DMS53 treated with DMSO at 0.1 percent for 48 hours (cell line): ENCODE results near the gene KCNH1.

Experiments
- DNase-seq: peaks from one replicate; lab custom pipeline; 2025; ENCODE audit not compliant: unreplicated experiment; lab: John Stamatoyannopoulos, UW

The KCNH1 gene

GRCh38 chr1:210815641-210816550 is 318.1 kb downstream of the KCNH1 start:
- DNase-seq = no peak

GRCh38 chr1:210814382-210815123 is 319.4 kb downstream of the KCNH1 start:
- DNase-seq = no peak

DNA sequence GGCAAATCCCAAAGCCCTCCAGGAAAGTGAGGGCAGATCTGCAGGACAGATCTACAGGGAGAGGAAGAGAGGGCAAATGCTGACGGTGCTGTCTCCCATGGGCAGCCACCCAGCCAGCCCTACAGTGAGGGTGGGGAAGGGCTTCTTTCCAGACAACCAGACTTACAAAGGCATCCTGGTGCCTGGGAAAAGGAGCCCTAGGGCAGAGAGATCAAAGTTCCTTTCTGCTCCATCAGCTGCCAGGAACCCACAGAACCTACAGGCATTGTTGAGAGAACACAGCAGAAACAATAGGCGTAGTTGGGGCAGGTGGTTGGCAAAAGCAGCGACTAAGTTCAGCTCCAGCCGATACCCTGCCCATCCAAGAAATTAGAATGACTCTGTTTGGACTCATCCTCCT is 332.4 kb downstream of the KCNH1 start:
- DNase-seq = no peak

DNA sequence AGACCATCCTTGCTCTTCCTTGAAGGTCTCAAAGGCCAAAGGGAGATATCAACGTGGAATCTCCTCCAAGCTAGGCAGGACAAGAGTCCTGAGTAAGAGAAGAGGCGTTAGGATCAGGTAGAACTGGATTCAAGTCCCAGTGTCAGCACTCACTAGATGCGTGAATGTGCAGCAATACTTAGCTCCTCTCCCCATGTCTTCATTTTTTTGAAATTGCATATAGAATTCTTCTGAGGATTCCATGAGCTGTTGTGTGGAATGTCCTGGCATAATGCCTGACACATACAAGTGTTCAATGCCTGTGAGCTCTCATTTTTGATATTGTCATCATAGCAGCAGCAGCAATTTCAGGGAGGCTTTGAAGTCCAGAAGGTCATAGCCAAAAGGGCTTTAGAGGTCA is 333.2 kb downstream of the KCNH1 start:
- no peak for DNase-seq

DNA sequence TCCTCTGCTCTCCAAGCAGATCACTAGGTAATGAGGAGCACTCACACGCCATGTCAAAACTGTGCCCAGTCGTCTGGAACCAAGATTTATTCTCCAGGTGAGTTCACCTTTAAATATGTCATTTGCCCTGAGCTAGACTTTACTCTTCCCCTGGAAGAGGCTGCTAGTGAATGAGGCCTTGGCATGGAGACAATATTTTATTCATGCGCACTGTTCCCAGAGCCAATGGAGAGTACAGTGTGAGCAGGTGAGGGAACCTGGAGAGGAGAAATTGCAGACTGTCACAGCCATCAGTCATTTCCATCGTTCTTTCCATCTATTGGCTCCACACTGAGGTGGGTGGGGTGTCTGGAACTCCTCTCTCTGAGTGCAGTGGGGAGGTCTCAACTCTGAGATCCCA is 333.6 kb downstream of the KCNH1 start:
- DNase-seq = no peak

DNA sequence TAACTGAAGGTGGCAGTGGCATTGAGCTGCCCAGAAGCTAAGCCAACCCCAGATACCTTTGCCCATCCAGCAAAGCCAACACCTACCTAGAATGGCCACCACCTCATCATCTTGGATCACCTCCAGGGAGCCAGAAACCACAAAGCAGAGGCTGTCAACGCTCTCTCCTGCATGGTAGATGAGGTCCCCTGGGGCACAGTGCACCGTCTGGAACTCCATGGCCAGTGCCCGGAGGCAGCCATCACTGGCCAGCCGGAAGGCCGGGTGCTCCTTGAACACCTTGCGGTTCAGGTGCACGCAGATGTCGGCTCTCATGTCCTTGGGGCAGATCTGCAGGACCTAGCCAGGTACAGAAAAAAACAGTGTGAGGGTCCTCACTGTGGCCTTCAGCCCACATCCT is 336.5 kb downstream of the KCNH1 start:
- DNase-seq = no peak

GRCh38 chr1:210796421-210796820 is 337.5 kb downstream of the KCNH1 start:
- DNase-seq = no peak

GRCh38 chr1:210794445-210794844 is 339.5 kb downstream of the KCNH1 start:
- no peak for DNase-seq

DNA sequence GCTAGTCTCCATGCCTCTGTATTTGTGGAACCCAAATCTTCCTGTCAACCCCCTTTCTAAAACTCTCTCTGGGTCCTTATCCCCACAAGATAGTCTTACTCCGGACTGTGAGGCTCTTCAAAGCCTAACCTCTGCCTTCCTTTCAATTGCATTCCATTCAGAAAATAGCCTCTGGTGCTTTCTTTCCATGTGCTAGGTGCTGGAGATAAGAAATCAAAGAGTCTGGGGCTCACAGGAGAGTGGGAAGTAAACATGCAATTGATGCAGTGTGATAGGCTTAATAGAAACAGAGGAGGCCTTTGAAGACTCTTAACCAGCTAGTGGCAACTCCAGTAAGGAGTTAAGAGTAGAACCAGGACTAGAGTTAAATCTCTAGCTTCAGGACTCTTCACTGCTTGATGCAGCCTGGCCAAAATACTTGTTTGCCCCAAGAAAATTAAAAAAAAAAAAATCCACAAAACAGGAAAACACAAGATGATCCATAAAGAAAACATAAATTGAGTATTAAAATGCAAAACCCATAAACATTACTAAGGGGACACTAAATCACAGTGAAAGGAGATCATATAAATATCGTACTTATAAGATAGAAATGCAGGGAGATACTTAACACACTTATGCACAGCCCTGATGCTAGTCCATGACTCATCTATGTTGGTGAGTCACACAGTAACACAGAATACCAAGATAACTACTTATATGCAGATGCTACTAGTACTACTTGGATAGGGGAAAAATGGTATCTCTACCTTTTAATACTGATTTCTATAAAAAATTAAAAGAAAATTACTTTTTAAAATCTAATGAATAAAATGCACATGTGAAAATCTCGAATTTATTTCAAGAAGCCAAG is 341.5 kb downstream of the KCNH1 start:
- peak; percentile 77 for DNase-seq

- DNase-seq = no peak
Observed at GRCh38 chr1:210790196-210790595, 343.8 kb downstream of the KCNH1 start.

- DNase-seq = no peak
Observed at GRCh38 chr1:210787800-210788199, 346.1 kb downstream of the KCNH1 start.

DNA sequence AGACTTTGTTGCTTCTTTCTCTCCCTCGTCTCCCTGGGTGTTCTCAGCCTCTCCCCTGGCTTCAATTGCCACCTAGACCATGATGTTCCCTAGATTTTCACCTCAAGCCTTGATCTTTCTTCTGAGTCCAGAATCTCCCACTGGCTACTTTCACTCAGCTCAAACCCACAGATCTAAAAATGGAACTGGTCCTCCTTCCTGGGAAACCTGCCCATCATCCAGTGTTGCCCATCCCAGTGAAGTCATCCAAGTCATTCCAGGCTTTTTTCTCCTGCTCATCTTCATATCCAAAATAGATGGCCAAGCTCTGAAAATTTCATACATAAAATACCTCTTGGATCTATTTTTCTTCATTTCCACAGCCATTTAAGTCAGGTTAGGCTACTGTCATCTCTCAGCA is 347.4 kb downstream of the KCNH1 start:
- DNase-seq = no peak

GRCh38 chr1:210783925-210784324 is 350.0 kb downstream of the KCNH1 start:
- DNase-seq = no peak

GRCh38 chr1:210781652-210782051 is 352.3 kb downstream of the KCNH1 start:
- no peak for DNase-seq

- DNase-seq = no peak
Observed at GRCh38 chr1:210779269-210779668, 354.7 kb downstream of the KCNH1 start.

DNA sequence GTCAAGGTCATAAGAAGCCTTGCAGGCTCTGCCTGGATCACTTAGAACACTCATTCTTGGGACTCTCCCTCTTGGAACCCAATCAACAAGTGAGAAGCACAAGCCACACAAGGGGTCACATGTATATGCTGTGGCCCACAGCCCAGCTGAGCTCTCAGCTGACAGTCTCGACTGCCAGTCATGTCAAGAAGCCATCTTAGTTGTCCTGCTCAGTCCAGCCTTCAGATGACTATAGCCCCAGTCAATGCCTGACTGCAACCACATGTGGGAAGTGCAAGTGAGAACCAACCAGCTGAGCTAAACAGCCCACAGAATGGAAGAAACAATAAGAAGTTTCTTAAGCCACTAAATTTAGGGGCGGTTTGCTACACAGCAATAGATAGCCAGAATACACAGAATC is 356.0 kb downstream of the KCNH1 start:
- DNase-seq = no peak

- DNase-seq = no peak
Observed at GRCh38 chr1:210776712-210777111, 357.2 kb downstream of the KCNH1 start.

GRCh38 chr1:210775289-210775688 is 358.7 kb downstream of the KCNH1 start:
- no peak for DNase-seq

DNA sequence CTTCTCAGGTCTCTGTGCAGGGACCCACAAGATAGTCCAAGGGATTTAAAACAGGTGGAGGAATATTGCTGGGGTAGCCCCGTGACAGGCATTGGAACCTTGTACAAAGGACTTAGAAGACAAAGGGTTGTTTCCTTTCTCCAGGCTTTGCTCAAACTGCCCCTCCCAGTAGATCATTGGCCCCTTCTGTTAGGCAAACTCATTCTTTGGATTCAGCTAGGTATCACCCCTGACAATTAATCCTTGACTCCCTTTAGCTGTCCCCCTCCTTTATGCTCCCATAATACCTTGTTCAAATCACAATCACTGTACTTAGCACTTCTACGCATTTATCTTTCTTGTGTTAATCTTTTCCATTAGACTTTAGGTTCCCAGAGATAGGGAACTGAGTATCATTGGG is 360.5 kb downstream of the KCNH1 start:
- DNase-seq = no peak

DNA sequence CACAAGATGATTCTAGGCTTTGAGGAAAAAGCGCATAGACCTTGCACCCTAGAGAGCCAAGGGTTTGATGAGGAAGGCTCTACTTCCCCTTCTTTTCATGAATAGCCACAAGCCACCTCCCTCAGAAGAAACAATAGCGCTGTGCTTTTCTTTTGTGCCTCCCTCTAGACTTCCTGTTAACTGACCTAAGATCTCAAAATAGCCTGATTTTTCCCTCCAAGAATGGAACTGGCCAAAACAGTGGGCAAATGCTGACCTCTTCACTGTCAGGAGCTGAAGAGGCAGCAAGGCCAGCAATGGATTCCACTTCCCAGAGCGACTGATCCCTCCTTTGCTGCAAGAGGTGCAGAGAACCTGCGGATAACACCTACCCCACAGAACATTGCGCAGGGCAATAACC is 362.8 kb downstream of the KCNH1 start:
- DNase-seq = no peak

DNA sequence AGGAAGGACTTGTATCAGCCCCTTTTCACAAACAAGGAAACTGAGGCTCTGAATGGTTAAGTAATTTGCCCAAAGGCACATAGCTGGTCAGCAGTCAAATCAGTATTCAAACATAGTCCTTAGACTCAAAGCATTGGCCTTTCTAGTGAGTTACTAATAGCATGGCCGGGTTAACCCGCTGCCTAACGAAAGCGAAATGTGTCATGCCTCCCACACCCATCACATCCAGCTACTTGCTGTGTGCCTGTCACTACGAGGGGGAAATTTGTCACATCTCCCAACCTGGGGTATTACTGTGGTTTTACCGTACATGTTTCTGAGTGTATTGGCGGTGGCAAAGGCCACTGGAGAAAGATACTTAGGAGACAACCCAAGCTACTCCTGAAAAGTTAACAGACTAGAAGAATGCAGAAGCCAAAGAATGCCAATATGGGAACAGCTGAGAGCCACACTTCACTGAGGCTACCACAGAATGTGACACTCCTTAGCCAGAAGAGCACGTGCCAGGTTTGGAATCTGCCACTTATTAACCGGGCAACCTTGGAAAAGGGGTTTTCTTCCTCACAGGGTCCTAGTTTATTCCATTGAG is 363.5 kb downstream of the KCNH1 start:
- no peak for DNase-seq
